Measurements from ENCODE around the gene MELTF.

DNA sequence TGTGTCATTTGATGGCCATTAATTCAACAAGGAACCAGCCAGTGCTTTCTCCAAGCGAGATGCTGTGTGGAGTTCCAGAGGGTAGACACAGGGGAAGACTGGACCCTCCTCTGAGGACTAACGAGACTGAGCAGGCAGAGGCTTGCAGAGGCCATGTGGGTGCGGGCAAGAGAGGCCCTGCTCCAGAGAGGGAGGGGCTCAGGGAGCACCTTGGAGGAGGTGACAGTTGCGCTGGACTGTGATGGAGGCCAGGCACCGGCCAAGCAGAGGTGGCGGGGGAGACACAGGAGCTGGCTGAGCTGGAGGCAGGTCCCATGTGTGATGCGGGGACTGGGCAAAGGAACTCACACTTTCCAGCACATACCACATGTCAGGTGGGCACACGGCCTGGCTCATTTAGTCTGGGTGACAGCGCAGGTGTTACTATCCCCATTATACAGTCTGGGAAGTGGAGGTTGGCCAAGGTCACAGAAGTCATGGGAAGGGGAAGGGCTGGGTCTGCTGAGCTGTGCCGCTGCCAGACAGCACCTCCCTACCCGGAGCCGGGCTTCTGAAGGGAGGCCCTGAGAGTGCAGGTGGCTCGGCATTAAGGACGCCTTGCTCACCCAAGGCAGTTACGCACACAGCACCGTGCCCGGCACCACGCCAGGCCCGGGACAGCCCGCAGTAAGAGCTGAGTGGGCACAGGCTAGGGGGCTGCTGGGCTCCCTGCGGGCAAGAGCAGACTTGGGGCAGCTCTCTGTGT lies 3.7 kb downstream of the MELTF start:
- TF ChIP-seq CTCF (IDR thresholded peaks at IDR 0.05), result no peak
- TF ChIP-seq POLR2A (IDR thresholded peaks at IDR 0.05), result no peak
- no peak for TF ChIP-seq EP300 (IDR thresholded peaks at IDR 0.05)
